ENCODE results near the gene ACADL. TPM values are rescaled to one million over a fixed set of nuclear protein-coding genes. Genes with fewer than 3 reads are reported as not detected.

ACADL gene
- total and polyA plus RNA-seq, 2 of the 8 experiments (the other 6 are each of a cell fraction or from before 2014, with no cell fraction given), result 0.11 to 0.34 TPM

DNA sequence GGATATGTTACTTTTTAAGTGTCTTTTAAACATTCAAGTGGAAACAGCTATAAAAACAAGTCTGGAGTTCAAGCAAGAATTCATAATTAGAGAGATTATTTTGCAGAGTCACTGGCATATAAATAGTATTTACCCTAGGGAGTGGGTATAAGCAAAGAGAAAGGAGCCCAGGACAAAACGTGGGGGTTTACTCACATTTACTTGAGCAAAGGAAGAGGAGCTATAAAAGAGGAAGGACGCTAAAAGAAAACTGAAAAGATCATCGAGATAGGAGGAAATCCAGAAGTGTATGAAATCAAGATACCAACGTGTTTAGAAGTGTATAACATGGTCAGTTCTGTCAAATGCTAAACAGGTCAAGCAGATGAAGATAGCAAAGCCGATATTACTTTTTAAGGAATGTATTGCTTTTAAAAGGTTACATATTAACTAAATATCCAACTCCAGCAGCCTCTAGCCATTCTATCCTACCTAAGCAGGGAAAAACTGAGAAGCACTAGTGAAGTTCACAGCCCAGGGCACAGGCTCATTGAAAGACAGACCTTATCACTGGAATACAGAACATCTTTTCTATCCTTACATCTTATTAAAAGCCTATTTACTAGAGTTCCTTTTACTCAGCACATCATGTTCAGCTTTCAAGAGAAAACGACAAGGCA, 62.7 kb downstream of the ACADL start:
- Histone ChIP-seq H2BK120ac (replicated peaks; ENCODE audit: low read depth, low read length) (no peak overlapping the region), H3K14ac (ENCODE audit: insufficient read length) (no peak overlapping the region), H3K18ac (ENCODE audit: extremely low read depth, low read length) (no peak overlapping the region), H3K4me3 (ENCODE audit: extremely low read depth in 1 of 4, insufficient read depth in 2 of 4, low read depth in 3 of 4, low read length in 4 of 4) (no peak overlapping the region), H3K4me2 (ENCODE audit: insufficient read depth in 1 of 2, low read depth in 2 of 2, low read length in 2 of 2) (no peak overlapping the region), H3K9me3 (ENCODE audit: insufficient read depth in 2 of 2, low read depth in 1 of 2, low read length in 1 of 2) (no peaks in the 10 kb centered on the region), H4K91ac (replicated peaks; ENCODE audit: insufficient read length, low read length) (no peak overlapping the region), H2BK20ac (ENCODE audit: low read length) (no peak overlapping the region), H3K36me3 (ENCODE audit: control insufficient read depth in 2 of 4, insufficient read depth in 4 of 4, low read length in 3 of 4) (no peaks in the 10 kb centered on the region), H3K9ac (replicated peaks in 1 of 4; ENCODE audit: extremely low read depth in 1 of 4, low read depth in 3 of 4, low read length in 3 of 4) (no peak overlapping the region), H4K5ac (ENCODE audit: insufficient read length, low read depth, low read length) (no peak overlapping the region), H3K56ac (replicated peaks; ENCODE audit: insufficient read length, low read depth, low read length) (no peak overlapping the region), H3K4me1 (replicated peaks in 1 of 4; ENCODE audit: control insufficient read depth in 3 of 4, insufficient read depth in 4 of 4, low read length in 3 of 4) (no peaks in the 10 kb centered on the region), H3K23ac (ENCODE audit: insufficient read length) (no peak overlapping the region), H2BK5ac (ENCODE audit: low read depth, low read length) (no peak overlapping the region), H2AFZ (ENCODE audit: low read length) (no peak overlapping the region), H4K8ac (ENCODE audit: extremely low read depth, insufficient read depth, low read length) (no peak overlapping the region), H2BK15ac (ENCODE audit: low read length) (no peak overlapping the region), H3K27ac (ENCODE audit: low read depth, low read length) (no peak overlapping the region; the same call in 1 of the 2 replicates), H2BK12ac (ENCODE audit: low read depth, low read length) (no peak overlapping the region), H3K79me1 (ENCODE audit: low read depth, low read length) (no peaks in the 10 kb centered on the region; the same call in 1 of the 2 replicates), H3K27me3 (replicated peaks in 1 of 4; ENCODE audit: control insufficient read depth in 3 of 4, extremely low read depth in 1 of 4, insufficient read depth in 3 of 4, low read length in 3 of 4) (no peaks in the 10 kb centered on the region), H2AK5ac (ENCODE audit: low read depth, low read length) (no peak overlapping the region), H3K23me2 (ENCODE audit: low read depth, low read length) (no peaks in the 10 kb centered on the region), H4K20me1 (replicated peaks in 1 of 2; ENCODE audit: control insufficient read depth in 1 of 2, insufficient read depth in 2 of 2, low read length in 2 of 2) (no peaks in the 10 kb centered on the region), H3K79me2 (ENCODE audit: control insufficient read depth in 1 of 2, insufficient read depth in 2 of 2, low read length in 2 of 2) (peaks cover 0 to 78% of the 10 kb centered on the region in 2 experiments; a peak in 3 of 4 replicates), H3K4ac (replicated peaks; ENCODE audit: insufficient read length, low read depth, low read length) (no peak overlapping the region)
- DNase-seq (ENCODE audit: low read depth in 1 of 2, low spot score in 2 of 2), result no peak
- ChIA-PET POLR2A (ENCODE audit: partially characterized antibody) (interaction anchor here (1.2 kb wide), 2 partner anchors 8 to 9 kb away, joined by 3 to 5 read pairs; partner anchors contain the start of gene KANSL1L), CTCF (ENCODE audit: partially characterized antibody) (interaction anchor here (0.6 kb wide), 1 partner anchor 89 kb away, joined by 3 read pairs; no protein-coding TSS in a partner anchor)
- 68% methylated on average over 6 of the region's 6 CpGs; no CpG with 5 or more reads in 1 of the 2 experiments for WGBS, 2 experiments (ENCODE audit: extremely low coverage in 1 of 2, insufficient coverage in 1 of 2, insufficient read length in 1 of 2, insufficient replicate concordance in 2 of 2, low coverage in 1 of 2, low lambda C conversion rate in 2 of 2, missing lambda C conversion rate in 1 of 2)
- FAIRE-seq, result no peak
- TF ChIP-seq TCF12 (IDR thresholded peaks at IDR 0.05; ENCODE audit: low read depth, low read length), result no peak
- no peak for TF ChIP-seq CTCF (IDR thresholded peaks at IDR 0.05; ENCODE audit: control extremely low read depth in 1 of 3, insufficient read depth in 1 of 3, low read depth in 1 of 3, low read length in 3 of 3)
- TF ChIP-seq NANOG (IDR thresholded peaks at IDR 0.05; ENCODE audit: insufficient read depth, low read depth, low read length, poor library complexity, severe bottlenecking), result no peak
- TF ChIP-seq KDM5A (IDR thresholded peaks at IDR 0.05; ENCODE audit: low read length), result no peak
- no peak for TF ChIP-seq SP1 (IDR thresholded peaks at IDR 0.05; ENCODE audit: low read depth, low read length)
- no peak for TF ChIP-seq PHF8 (conservative IDR thresholded peaks at IDR 0.05; ENCODE audit: low read depth, low read length)
- TF ChIP-seq POLR2AphosphoS5 (IDR thresholded peaks at IDR 0.05; ENCODE audit: low read depth, low read length), result no peak
- TF ChIP-seq GABPA (IDR thresholded peaks at IDR 0.05; ENCODE audit: borderline replicate concordance, insufficient read depth, low read length), result no peak
- no peak for TF ChIP-seq POU5F1 (IDR thresholded peaks at IDR 0.05; ENCODE audit: low read depth, low read length)
- TF ChIP-seq ASH2L (IDR thresholded peaks at IDR 0.05; ENCODE audit: low read length), result no peak
- TF ChIP-seq RFX5 (IDR thresholded peaks at IDR 0.05; ENCODE audit: borderline replicate concordance, low read depth, low read length), result no peak

Measured in H1 (cell line).